Transverse colon (tissue), 4 donors: Measurements from ENCODE around the gene FANCE.

Experiments
- POLR2A ChIP-seq: fragments of 450-650 bp; IDR thresholded peaks from one replicate; pipeline ENCODE4 v1.6.1; 2016; ENCODE audit warnings: antibody characterized with exemption, mild to moderate bottlenecking, moderate library complexity
- POLR2AphosphoS5 ChIP-seq, 3 donors: sonication (generic); formaldehyde crosslinking; IDR thresholded peaks; one replicate each; pipeline ENCODE4 v1.6.1; 2016; ENCODE audit warnings: antibody characterized with exemption in 3 of 3
- TF ChIP-seq, protein P1 (sequence below), 5 experiments: fragments of 200-600 bp in 3 of 5; fragments of 450-650 bp in 2 of 5; sonication (generic) in 3 of 5; IDR thresholded peaks; 1 replicate in 2 of 5; 2 replicates in 3 of 5; pipeline ENCODE4 v1.5.1; 2016 to 2017; ENCODE audit warnings: antibody characterized with exemption in 5 of 5, inconsistent platforms in 3 of 5, mild to moderate bottlenecking in 2 of 5, moderate library complexity in 1 of 5

DNA sequence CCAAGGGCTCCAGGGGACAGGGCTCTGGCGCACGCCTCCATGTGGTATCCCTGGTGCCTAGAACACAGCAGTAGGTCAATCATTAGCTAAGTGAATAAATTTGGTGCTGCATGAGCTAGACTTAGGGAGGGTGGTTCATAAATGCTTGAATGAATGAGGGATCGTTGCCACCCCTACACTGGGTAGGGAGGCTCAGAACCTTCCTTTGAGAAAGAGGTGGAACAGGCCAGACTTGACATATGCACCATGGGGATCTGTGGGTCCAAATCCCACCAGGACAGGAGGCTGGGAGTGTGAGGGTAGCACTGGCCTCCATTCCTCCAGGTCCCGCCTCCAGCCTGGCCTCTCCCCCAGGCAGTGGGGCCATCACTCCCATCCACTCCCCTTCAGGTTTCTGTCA is 30.9 kb downstream of the FANCE start:
- TF ChIP-seq, protein P1, sequence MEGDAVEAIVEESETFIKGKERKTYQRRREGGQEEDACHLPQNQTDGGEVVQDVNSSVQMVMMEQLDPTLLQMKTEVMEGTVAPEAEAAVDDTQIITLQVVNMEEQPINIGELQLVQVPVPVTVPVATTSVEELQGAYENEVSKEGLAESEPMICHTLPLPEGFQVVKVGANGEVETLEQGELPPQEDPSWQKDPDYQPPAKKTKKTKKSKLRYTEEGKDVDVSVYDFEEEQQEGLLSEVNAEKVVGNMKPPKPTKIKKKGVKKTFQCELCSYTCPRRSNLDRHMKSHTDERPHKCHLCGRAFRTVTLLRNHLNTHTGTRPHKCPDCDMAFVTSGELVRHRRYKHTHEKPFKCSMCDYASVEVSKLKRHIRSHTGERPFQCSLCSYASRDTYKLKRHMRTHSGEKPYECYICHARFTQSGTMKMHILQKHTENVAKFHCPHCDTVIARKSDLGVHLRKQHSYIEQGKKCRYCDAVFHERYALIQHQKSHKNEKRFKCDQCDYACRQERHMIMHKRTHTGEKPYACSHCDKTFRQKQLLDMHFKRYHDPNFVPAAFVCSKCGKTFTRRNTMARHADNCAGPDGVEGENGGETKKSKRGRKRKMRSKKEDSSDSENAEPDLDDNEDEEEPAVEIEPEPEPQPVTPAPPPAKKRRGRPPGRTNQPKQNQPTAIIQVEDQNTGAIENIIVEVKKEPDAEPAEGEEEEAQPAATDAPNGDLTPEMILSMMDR (IDR thresholded peaks at IDR 0.05) = no peak
- no peak for TF ChIP-seq POLR2A
- no peak for TF ChIP-seq POLR2AphosphoS5 (IDR thresholded peaks at IDR 0.05)
